Liver (tissue), 9 donors: ENCODE data around the gene MYRFL. TPM values are rescaled to one million over a fixed set of nuclear protein-coding genes. Genes with fewer than 3 reads are reported as not detected.

ENCODE experiments used
- DNase-seq: peaks from one replicate; pipeline ENCODE4 v3.0.0-alpha.2; 2017; ENCODE audit warnings: low spot score
- H3K27ac ChIP-seq, 2 donors: one replicate each; pipeline ENCODE4 v1.7.0; 2013; ENCODE audit warnings: inconsistent platforms in 2 of 2, low read length in 2 of 2, control low read depth in 1 of 2, low read depth in 1 of 2, mild to moderate bottlenecking in 1 of 2
- H3K27me3 ChIP-seq, 4 donors: one replicate each; pipeline versions ENCODE4 v1.6.1 to v1.7.0; 2013; ENCODE audit warnings: low read length in 3 of 4, inconsistent platforms in 1 of 4, mild to moderate bottlenecking in 1 of 4, moderate library complexity in 1 of 4; ENCODE audit not compliant: control insufficient read depth in 4 of 4, insufficient read depth in 4 of 4
- H3K36me3 ChIP-seq, 4 donors: one replicate each; pipeline versions ENCODE4 v1.6.1 to v1.7.0; 2013; ENCODE audit warnings: low read length in 3 of 4, mild to moderate bottlenecking in 3 of 4, low read depth in 1 of 4, moderate library complexity in 1 of 4; ENCODE audit not compliant: control insufficient read depth in 4 of 4, insufficient read depth in 3 of 4
- H3K4me1 ChIP-seq, 4 donors: one replicate each; pipeline versions ENCODE4 v1.6.1 to v1.7.0; 2013; ENCODE audit warnings: low read length in 3 of 4, mild to moderate bottlenecking in 3 of 4, moderate library complexity in 1 of 4; ENCODE audit not compliant: control insufficient read depth in 4 of 4, insufficient read depth in 4 of 4
- H3K4me3 ChIP-seq, 3 donors: one replicate each; pipeline versions ENCODE4 v1.6.1 to v1.7.0; 2013; ENCODE audit warnings: low read length in 3 of 3, control low read depth in 1 of 3, low read depth in 1 of 3, mild to moderate bottlenecking in 1 of 3
- H3K9ac ChIP-seq, 2 donors: one replicate each; pipeline ENCODE4 v1.7.0; 2013; ENCODE audit warnings: low read length in 2 of 2, mild to moderate bottlenecking in 2 of 2, moderate library complexity in 2 of 2, control low read depth in 1 of 2, low read depth in 1 of 2
- H3K9me3 ChIP-seq, 4 donors: one replicate each; pipeline versions ENCODE4 v1.6.1 to v1.7.0; 2013; ENCODE audit warnings: low read length in 3 of 4; ENCODE audit not compliant: control insufficient read depth in 4 of 4
- ATF3 ChIP-seq: IDR thresholded peaks from 2 replicates; pipeline ENCODE4 v1.6.1; 2016; ENCODE audit warnings: antibody characterized with exemption
- CTCF ChIP-seq: fragments of 150-350 bp; IDR thresholded peaks from 2 replicates; pipeline ENCODE4 v1.5.1; 2017; ENCODE audit warnings: improper control_type of control experiment, low read depth, low read length; ENCODE audit not compliant: missing input control
- EGR1 ChIP-seq, 2 donors: IDR thresholded peaks; 2 replicates each; pipeline ENCODE4 v1.6.1; 2016 to 2018; ENCODE audit warnings: antibody characterized with exemption in 2 of 2, low read depth in 2 of 2
- FOXA1 ChIP-seq: IDR thresholded peaks from 2 replicates; pipeline ENCODE4 v1.6.1; 2016; ENCODE audit warnings: antibody characterized with exemption
- FOXA2 ChIP-seq: IDR thresholded peaks from 2 replicates; pipeline ENCODE4 v1.6.1; 2016; ENCODE audit warnings: antibody characterized with exemption
- HNF4G ChIP-seq: IDR thresholded peaks from 2 replicates; pipeline ENCODE4 v1.6.1; 2016; ENCODE audit warnings: antibody characterized with exemption
- JUND ChIP-seq, 2 donors: IDR thresholded peaks; 2 replicates each; pipeline ENCODE4 v1.6.1; 2016; ENCODE audit warnings: antibody characterized with exemption in 2 of 2
- MAX ChIP-seq: IDR thresholded peaks from 2 replicates; pipeline ENCODE4 v1.6.1; 2016; ENCODE audit warnings: antibody characterized with exemption
- NR2F2 ChIP-seq: IDR thresholded peaks from 2 replicates; pipeline ENCODE4 v1.6.1; 2016; ENCODE audit warnings: antibody characterized with exemption
- RAD21 ChIP-seq, 2 donors: IDR thresholded peaks; 2 replicates each; pipeline ENCODE4 v1.6.1; 2016; ENCODE audit warnings: antibody characterized with exemption in 2 of 2, mild to moderate bottlenecking in 2 of 2
- REST ChIP-seq: IDR thresholded peaks from 2 replicates; pipeline ENCODE4 v1.6.1; 2016; ENCODE audit warnings: antibody characterized with exemption, mild to moderate bottlenecking
- RXRA ChIP-seq, 2 donors: IDR thresholded peaks; 2 replicates each; pipeline ENCODE4 v1.6.1; 2017 to 2018; ENCODE audit warnings: antibody characterized with exemption in 2 of 2, mild to moderate bottlenecking in 1 of 2
- SP1 ChIP-seq: IDR thresholded peaks from 2 replicates; pipeline ENCODE4 v1.6.1; 2018; ENCODE audit warnings: antibody characterized with exemption, mild to moderate bottlenecking
- TAF1 ChIP-seq: conservative IDR thresholded peaks from 2 replicates; pipeline ENCODE4 v1.6.1; 2016; ENCODE audit warnings: antibody characterized with exemption, mild to moderate bottlenecking
- YY1 ChIP-seq: IDR thresholded peaks from 2 replicates; pipeline ENCODE4 v1.6.1; 2016; ENCODE audit warnings: antibody characterized with exemption, mild to moderate bottlenecking
- ZBTB33 ChIP-seq: IDR thresholded peaks from 2 replicates; pipeline ENCODE4 v1.6.1; 2016; ENCODE audit warnings: antibody characterized with exemption
- WGBS: extraction: QIAGEN DNeasy Blood & Tissue Kit; methylation state at CpG from one replicate; pipeline ENCODE4 v1.1.7; 2013; 5-methylcytosine and 5-hydroxymethylcytosine counted together
- polyA plus RNA-seq, 2 donors: library from polyadenylated mRNA; stranded (reverse) in 1 of 2; unstranded in 1 of 2; fragments of 200-250 nt in 1 of 2; fragments of >200 nt in 1 of 2; fragmentation: Nextera tagmentation in 1 of 2; extraction: Ambion mirVana in 1 of 2; gene quantifications; one replicate each; pipeline versions ENCODE4 v1.2.1 to v1.2.3, GENCODE V29; 2013 to 2015
- total RNA-seq, 2 donors: library from RNA; depleted of rRNA; stranded (reverse); fragments of >200 nt; gene quantifications; one replicate each; pipeline ENCODE4 v1.2.3, GENCODE V29; 2014
- donor health status: healthy.
- donor health status: healthy.
- donor health status: healthy.
- donor health status: healthy.
- donor health status: healthy.

The MYRFL gene
- total and polyA plus RNA-seq, 4 donors = under 0.01 to 0.19 (median 0.10) TPM

GRCh38 chr12:69904777-69905176, 79.8 kb downstream of the MYRFL start:
- no peak for DNase-seq
- no peaks in the 10 kb centered on the region for H3K27me3 ChIP-seq
- no peaks in the 10 kb centered on the region for H3K9me3 ChIP-seq
- no peak overlapping the region for H3K4me3 ChIP-seq
- H3K36me3 ChIP-seq = no peaks in the 10 kb centered on the region
- H3K4me1 ChIP-seq = peaks cover 0 to 3% (median 1%) of the 10 kb centered on the region in 4 donors
- WGBS = 83% methylated on average over 1 of the region's 1 CpG
- no peak for TF ChIP-seq SP1
- H3K9ac ChIP-seq = no peak overlapping the region
- no peak overlapping the region for H3K27ac ChIP-seq

- no peak for DNase-seq
- 89% methylated on average over 1 of the region's 1 CpG for WGBS
- no peak overlapping the region for H3K9ac ChIP-seq
- peaks cover 0 to 2% (median under 1%) of the 10 kb centered on the region in 4 donors for H3K4me1 ChIP-seq
- no peaks in the 10 kb centered on the region for H3K36me3 ChIP-seq
- TF ChIP-seq CTCF (no peak), ATF3 (no peak), EGR1 (IDR thresholded peaks at IDR 0.05; ENCODE audit: low read depth in 2 of 2) (no peak), JUND (IDR thresholded peaks at IDR 0.05) (no peak), HNF4G (no peak)
- H3K9me3 ChIP-seq = no peaks in the 10 kb centered on the region
- H3K27ac ChIP-seq = no peak overlapping the region
- H3K4me3 ChIP-seq = no peak overlapping the region
- peaks cover 0 to 2% (median 0%) of the 10 kb centered on the region in 4 donors for H3K27me3 ChIP-seq
Measured at GRCh38 chr12:69905801-69906200, 80.8 kb downstream of the MYRFL start.

GRCh38 chr12:69906411-69907216, 81.6 kb downstream of the MYRFL start:
- WGBS = 83% methylated on average over 4 of the region's 4 CpGs
- DNase-seq = no peak
- no peak overlapping the region for H3K4me3 ChIP-seq
- no peaks in the 10 kb centered on the region for H3K9me3 ChIP-seq
- TF ChIP-seq RXRA (IDR thresholded peaks at IDR 0.05) (no peak), NR2F2 (no peak), FOXA1 (no peak), REST (no peak), TAF1 (no peak), ZBTB33 (no peak), FOXA2 (no peak), MAX (no peak), JUND (IDR thresholded peaks at IDR 0.05) (no peak), CTCF (no peak), YY1 (no peak), SP1 (no peak), RAD21 (IDR thresholded peaks at IDR 0.05) (no peak)
- H3K36me3 ChIP-seq = no peaks in the 10 kb centered on the region
- H3K9ac ChIP-seq = no peak overlapping the region
- H3K27ac ChIP-seq = no peak overlapping the region
- H3K27me3 ChIP-seq = peaks cover 0 to 2% (median 0%) of the 10 kb centered on the region in 4 donors
- H3K4me1 ChIP-seq = no peaks in the 10 kb centered on the region
